Muscle layer of colon (tissue), 2 donors: Measurements from ENCODE around the gene FAM114A1.
A peak's percentile ranks its signal among the peaks of the same experiment; 100 is the strongest.

ENCODE experiments used
- H3K27ac ChIP-seq: one replicate; pipeline ENCODE4 v1.7.0; 2013; ENCODE audit warnings: low read depth, mild to moderate bottlenecking, low read length, moderate library complexity
- H3K27me3 ChIP-seq, 2 donors: one replicate each; pipeline ENCODE4 v1.7.0; 2013; ENCODE audit warnings: low read length in 2 of 2, mild to moderate bottlenecking in 2 of 2; ENCODE audit not compliant: insufficient read depth in 2 of 2, control insufficient read depth in 1 of 2
- H3K36me3 ChIP-seq: one replicate; pipeline ENCODE4 v1.7.0; 2013; ENCODE audit warnings: mild to moderate bottlenecking, low read length; ENCODE audit not compliant: insufficient read depth
- H3K4me1 ChIP-seq: one replicate; pipeline ENCODE4 v1.7.0; 2013; ENCODE audit warnings: mild to moderate bottlenecking, low read length; ENCODE audit not compliant: insufficient read depth
- H3K4me3 ChIP-seq, 2 donors: one replicate each; pipeline ENCODE4 v1.7.0; 2013; ENCODE audit warnings: low read length in 2 of 2, low read depth in 1 of 2, mild to moderate bottlenecking in 1 of 2, moderate library complexity in 1 of 2
- H3K9ac ChIP-seq: one replicate; pipeline ENCODE4 v1.7.0; 2013; ENCODE audit warnings: low read length
- H3K9me3 ChIP-seq: one replicate; pipeline ENCODE4 v1.7.0; 2013; ENCODE audit warnings: mild to moderate bottlenecking, low read length
- donor health status: abdominal sarcoma.
- donor health status: Adenocarcinoma of cecum.

FAM114A1 gene

DNA sequence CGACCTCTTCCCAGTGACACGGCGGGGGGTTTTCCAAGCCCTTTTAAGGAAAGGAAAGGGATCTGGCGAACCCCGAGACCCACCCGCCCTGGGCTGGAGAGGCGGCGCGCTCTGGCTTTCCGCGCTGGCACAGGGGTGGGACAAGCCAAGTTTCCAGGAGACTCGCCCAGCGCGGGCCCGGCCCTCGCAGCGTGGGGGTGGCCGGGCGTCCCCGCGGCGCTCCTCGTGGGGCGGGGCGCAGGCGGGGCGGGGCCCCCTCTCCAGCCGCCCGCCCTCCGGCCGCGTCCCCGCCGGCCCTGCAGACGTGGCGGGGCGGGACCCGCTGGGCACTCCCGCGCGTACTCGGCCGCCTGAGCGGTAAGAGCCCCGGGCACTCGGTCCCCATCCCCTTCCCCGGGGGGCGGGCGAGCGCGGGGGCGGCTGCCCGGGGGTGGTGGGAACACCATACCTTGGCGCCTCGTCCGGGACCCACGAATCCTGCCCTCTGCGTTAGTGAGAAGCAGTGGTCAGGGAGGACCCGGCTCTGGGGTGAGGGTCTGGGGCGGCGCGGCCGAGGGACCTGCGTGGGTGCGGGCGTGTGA, at the start of gene FAM114A1:
Gene FAM114A1, plus strand, starts transcription at position 329 of the 581 bp plus-strand sequence. CDS start 10,273 bp downstream, outside the sequence.
- Histone ChIP-seq H3K4me1 (peaks cover 38% of the 10 kb centered on the region), H3K27ac (peak within 1 kb of the TSS; percentile 84), H3K4me3 (peak within 1 kb of the TSS; percentile 35 to 86)

DNA sequence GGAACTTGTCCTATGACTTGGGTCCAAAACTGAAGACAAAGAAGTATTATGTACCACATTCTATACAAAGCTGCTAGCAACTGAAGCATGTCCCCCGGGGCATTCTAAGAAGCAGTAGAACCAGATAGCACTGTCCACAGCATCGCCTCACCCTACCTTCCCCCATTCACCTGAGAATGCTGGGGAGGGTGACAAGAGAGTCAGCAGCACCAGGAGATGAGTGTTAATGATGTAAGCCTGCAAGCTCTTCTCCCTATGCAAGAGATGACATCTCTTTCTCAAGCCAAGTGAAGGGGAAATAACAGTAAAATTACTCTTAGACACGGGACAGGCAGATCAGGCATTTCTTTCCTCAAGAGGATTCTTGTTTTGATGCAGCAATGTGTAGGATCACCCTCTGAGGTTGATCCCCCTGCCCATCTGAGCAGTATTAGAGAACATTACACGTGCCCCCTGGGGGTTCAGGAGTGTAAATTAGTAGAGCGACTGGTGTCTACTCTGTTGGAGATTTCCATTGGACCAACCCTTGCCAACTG, 49.1 kb upstream of the FAM114A1 start:
- no peaks in the 10 kb centered on the region for H3K4me1 ChIP-seq
- no peak overlapping the region for H3K9ac ChIP-seq
- no peaks in the 10 kb centered on the region for H3K9me3 ChIP-seq
- no peaks in the 10 kb centered on the region for H3K36me3 ChIP-seq
- H3K27ac ChIP-seq: no peak overlapping the region
- no peak overlapping the region for H3K4me3 ChIP-seq
- H3K27me3 ChIP-seq: no peaks in the 10 kb centered on the region

More for the DNA sequence above, at the start of gene FAM114A1:
- Histone ChIP-seq H3K9ac (peak within 1 kb of the TSS; percentile 90), H3K36me3 (peaks cover 7% of the 10 kb centered on the region), H3K9me3 (no peaks in the 10 kb centered on the region), H3K27me3 (no peaks in the 10 kb centered on the region)

DNA sequence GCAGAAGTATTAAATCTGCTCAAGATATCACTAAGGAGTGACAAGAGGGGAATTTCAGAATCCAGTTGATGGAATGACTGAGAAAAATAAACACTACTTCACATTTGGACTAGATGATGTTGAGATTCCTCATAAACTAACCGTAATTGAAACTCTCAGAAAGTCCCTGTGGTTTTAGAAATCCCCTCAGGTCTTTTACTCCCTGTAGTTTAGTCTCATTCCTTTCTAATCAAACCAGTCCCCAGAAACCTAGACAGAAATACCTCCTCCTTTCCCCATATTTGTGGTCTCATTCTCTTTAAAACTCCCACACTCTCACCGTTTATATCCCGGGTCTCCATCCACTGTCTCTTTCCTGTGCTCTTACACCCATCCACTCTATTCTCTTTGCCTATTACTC, 48.0 kb upstream of the FAM114A1 start:
- Histone ChIP-seq H3K27me3 (no peaks in the 10 kb centered on the region), H3K4me3 (no peak overlapping the region), H3K9me3 (no peaks in the 10 kb centered on the region)

DNA sequence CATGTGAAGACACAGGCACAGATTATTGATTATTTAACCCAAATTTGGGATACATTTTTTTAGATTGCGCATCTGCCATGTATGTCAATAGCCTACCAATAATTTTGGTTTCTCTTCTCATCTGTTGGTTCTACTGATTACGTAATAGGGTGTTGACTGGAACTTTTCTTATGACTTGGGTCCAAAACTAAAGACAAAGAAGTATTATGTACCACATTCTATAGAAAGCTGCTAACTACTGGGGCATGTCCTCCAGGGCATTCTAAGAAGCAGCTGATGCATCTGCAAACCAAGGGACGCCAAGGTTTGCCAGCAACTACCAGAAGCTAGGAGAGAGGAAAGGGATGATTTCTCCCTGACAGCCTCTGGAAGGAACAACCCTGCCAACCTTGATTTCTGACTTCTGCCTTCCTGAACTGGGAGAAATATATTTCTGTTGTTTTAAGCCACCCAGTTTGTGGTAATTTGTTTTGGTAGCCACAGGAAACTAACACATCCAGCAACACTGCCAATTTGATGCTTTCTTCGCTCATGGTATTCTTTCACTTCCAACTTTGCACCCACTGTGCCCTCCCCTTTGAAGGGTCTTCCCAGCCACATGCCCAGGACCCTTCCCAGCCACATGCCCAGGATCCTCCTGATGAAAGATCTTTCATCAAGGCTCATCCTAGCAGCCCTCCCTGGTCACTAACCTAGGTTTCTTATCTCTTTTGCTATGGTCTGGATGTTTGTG, 47.1 kb upstream of the FAM114A1 start:
- H3K9me3 ChIP-seq: no peaks in the 10 kb centered on the region
- H3K4me3 ChIP-seq: no peak overlapping the region
- H3K36me3 ChIP-seq: no peaks in the 10 kb centered on the region
- no peak overlapping the region for H3K27ac ChIP-seq
- H3K27me3 ChIP-seq: no peaks in the 10 kb centered on the region
- no peak overlapping the region for H3K9ac ChIP-seq
- H3K4me1 ChIP-seq: no peaks in the 10 kb centered on the region

More for the DNA sequence above, 48.0 kb upstream of the FAM114A1 start:
- H3K9ac ChIP-seq: no peak overlapping the region
- no peaks in the 10 kb centered on the region for H3K4me1 ChIP-seq
- no peaks in the 10 kb centered on the region for H3K36me3 ChIP-seq
- H3K27ac ChIP-seq: no peak overlapping the region

DNA sequence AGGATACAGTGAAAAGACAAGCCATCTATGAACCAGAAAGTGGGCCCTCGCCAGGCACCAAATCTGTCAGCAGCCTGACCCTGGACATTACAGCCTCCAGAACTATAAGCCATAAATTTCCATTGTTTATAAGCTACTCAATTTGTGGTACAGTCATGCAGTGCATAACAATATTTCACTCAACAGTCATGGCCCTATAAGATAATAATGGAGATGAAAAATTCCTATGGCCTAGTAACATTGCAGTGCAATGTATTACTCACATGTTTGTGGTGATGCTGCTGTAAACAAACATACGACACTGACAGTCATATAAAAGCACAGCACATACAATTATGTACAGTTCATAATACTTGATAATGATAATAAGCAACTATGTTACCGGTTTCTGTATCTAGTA, 45.9 kb upstream of the FAM114A1 start:
- Histone ChIP-seq H3K9ac (no peak overlapping the region), H3K27me3 (no peaks in the 10 kb centered on the region), H3K4me1 (no peaks in the 10 kb centered on the region), H3K9me3 (no peaks in the 10 kb centered on the region), H3K27ac (no peak overlapping the region), H3K4me3 (no peak overlapping the region), H3K36me3 (no peaks in the 10 kb centered on the region)

DNA sequence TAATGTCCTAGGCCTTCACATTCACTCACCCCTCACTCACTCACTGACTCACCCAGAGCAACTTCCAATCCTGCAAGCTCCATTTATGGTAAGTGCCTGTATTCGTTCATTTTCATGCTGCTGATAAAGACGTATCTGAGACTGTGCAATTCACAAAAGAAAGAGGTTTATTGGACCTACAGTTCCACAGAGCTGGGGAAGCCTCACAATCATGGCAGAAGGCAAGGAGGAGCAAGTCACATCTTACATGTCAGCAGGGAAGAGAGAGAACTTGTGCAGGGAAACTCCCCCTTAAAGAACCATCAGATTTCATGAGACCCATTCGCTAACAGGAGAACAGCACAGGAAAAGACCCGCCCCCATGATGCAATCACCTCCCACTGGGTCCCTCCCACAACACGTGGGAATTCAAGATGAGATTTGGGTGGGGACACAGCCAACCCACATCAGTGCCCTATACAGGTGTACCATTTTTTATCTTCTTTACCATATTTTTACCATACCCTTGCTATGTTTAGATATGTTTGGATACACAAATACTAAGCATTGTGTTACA, 44.8 kb upstream of the FAM114A1 start:
- Histone ChIP-seq H3K27ac (no peak overlapping the region), H3K4me3 (no peak overlapping the region)

DNA sequence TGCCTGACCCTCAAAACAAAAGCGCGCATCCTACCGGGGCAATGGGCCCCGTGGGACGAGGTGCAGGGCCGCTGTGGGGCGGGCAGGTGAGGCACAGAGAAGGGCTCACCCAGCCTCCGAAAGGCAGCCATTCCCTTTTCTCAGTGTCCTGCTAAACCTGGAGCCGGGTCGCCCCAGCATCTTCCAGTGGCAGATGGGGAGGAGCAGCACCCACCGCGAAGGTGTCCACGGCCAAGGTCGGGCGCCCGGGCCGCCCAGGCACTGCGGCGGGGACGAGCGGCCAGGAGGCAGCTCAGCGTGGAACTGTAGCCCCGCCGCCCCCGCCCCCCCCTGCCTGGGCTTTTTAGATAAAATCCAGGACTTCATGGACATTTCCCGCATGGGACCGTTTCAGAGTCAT, 43.8 kb upstream of the FAM114A1 start:
- H3K27me3 ChIP-seq: no peaks in the 10 kb centered on the region
- H3K9me3 ChIP-seq: no peaks in the 10 kb centered on the region
- no peak overlapping the region for H3K9ac ChIP-seq
- H3K36me3 ChIP-seq: no peaks in the 10 kb centered on the region
- no peak overlapping the region for H3K27ac ChIP-seq
- H3K4me3 ChIP-seq: no peak overlapping the region
- no peaks in the 10 kb centered on the region for H3K4me1 ChIP-seq

More for the DNA sequence above, 44.8 kb upstream of the FAM114A1 start:
- H3K27me3 ChIP-seq: no peaks in the 10 kb centered on the region
- H3K9ac ChIP-seq: no peak overlapping the region
- no peaks in the 10 kb centered on the region for H3K9me3 ChIP-seq
- H3K4me1 ChIP-seq: no peaks in the 10 kb centered on the region
- no peaks in the 10 kb centered on the region for H3K36me3 ChIP-seq

DNA sequence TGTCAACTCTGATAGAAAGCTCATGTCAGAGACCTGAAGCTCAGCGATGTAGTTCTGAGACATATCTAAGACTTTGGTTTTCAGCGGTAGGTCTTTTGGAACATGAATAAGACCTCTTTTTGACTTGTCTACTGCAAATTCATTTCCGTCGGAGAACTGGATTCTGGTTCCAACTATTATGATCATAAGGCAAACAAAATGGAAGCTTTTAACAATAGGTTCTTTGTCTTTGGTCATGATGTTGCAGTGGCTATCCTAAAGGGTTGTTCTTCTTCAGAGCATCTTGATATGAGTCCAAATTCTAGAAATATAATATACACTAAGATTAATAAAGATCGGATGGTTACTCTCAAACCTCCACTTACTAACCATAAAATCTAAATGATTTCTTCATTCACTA, 38.4 kb upstream of the FAM114A1 start:
- Histone ChIP-seq H3K27ac (no peak overlapping the region), H3K9me3 (no peaks in the 10 kb centered on the region), H3K9ac (no peak overlapping the region), H3K27me3 (no peaks in the 10 kb centered on the region), H3K36me3 (no peaks in the 10 kb centered on the region), H3K4me1 (no peaks in the 10 kb centered on the region), H3K4me3 (no peak overlapping the region)

DNA sequence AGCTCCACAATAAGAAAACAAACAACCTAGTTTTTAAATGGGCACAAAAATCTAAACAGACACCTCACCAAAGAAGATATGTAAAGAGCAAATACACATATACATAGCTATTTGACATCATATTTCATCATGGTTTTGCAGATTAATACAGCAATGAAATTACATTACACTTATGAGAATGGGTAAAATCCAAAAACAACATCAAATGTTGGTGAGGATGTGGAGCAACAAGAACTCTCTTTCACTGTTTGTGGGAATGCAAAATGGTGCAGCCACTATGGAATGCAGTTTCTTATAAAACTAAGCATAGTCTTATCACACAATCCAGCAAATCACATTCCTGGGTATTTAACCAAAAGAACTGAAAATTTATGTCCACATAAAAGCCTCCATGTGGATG, 36.0 kb upstream of the FAM114A1 start:
- no peak overlapping the region for H3K9ac ChIP-seq
- no peaks in the 10 kb centered on the region for H3K36me3 ChIP-seq
- H3K9me3 ChIP-seq: no peaks in the 10 kb centered on the region
- H3K27ac ChIP-seq: no peak overlapping the region
- no peaks in the 10 kb centered on the region for H3K27me3 ChIP-seq
- no peaks in the 10 kb centered on the region for H3K4me1 ChIP-seq
- no peak overlapping the region for H3K4me3 ChIP-seq

DNA sequence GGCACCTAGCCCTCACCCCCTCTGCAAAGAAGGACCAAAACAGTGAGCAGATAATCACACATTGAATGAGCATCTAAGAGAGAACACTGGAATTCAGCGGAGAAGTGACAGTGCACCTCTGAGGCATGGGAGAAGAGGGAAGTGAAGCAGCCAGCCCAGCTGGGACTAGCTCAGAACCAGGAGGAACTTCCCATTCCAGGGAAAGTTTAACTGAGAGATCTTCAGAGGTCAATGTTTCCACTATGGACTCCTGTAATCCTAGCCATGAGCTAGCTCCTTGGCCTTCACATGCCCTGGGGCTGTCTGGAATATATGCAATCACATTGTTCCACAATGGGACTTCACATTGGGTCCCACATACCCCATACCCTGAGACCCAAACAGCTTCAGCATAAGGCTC, 35.4 kb upstream of the FAM114A1 start:
- Histone ChIP-seq H3K9ac (no peak overlapping the region), H3K9me3 (no peaks in the 10 kb centered on the region), H3K27me3 (no peaks in the 10 kb centered on the region), H3K4me1 (no peaks in the 10 kb centered on the region), H3K36me3 (no peaks in the 10 kb centered on the region), H3K27ac (no peak overlapping the region), H3K4me3 (no peak overlapping the region)

DNA sequence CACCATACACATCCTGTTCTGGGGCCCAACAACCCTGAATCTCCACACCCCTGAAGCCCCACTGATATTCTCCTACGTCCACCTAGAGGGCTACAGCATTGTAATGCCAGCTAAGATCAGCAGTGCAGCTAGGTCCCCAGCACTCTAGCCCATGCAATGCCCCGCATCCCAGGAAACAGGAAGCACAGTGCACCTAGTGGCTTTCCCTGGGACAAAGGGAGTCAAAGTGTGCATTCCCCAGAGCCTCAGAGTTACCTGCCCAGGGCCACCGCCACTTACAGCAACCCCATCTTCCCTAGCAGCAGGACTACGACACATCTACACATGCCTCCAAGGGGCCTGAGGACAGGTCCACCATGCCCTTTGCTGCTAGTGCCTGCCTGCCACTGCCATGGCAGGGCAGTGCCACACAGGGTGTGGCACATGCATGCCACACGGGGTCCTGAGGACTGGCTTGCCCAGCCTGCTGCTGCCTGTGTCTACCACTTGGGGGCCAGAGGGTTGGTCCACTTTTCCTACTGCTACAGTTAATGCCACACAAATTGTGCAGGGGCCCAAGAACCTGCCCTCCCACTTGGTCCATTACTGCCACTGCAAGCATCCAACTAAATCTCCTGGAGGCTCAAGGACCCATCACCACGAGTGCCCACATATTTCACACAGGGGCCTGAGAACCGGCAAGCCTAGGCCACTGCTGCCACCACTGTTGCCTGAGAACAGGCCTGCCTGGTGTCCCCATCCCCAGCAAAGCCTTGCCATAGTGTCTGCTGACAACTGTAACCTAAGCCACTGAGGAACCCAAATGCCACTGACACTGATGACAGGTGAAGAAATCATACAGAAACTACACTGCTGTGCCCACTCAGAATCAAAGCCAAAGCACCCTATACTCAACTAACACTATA, 34.7 kb upstream of the FAM114A1 start:
- Histone ChIP-seq H3K9me3 (no peaks in the 10 kb centered on the region), H3K27ac (no peak overlapping the region), H3K4me3 (no peak overlapping the region), H3K36me3 (no peaks in the 10 kb centered on the region), H3K9ac (no peak overlapping the region), H3K4me1 (no peaks in the 10 kb centered on the region), H3K27me3 (no peaks in the 10 kb centered on the region)
